H9 (cell line): ENCODE data around the gene LARGE1. TPM values are rescaled to one million over a fixed set of nuclear protein-coding genes. Genes with fewer than 3 reads are reported as not detected.
A peak's percentile ranks its signal among the peaks of the same experiment; 100 is the strongest.

Experiments
- DNase-seq: peaks from one replicate; pipeline ENCODE4 v3.0.0-alpha.2; 2017
- H2AFZ ChIP-seq: one replicate; pipeline ENCODE4 v1.6.1; 2013; ENCODE audit warnings: mild to moderate bottlenecking, low read length, control low read depth, moderate library complexity
- H2AK5ac ChIP-seq: 2 replicates; pipeline ENCODE4 v1.6.1; 2013; ENCODE audit warnings: low read length, control low read depth, mixed read lengths; ENCODE audit not compliant: insufficient read length
- H2BK120ac ChIP-seq: one replicate; pipeline ENCODE4 v1.6.1; 2013; ENCODE audit warnings: low read depth, mild to moderate bottlenecking, low read length, control low read depth, inconsistent platforms; ENCODE audit not compliant: poor library complexity, severe bottlenecking
- H2BK12ac ChIP-seq: 2 replicates; pipeline ENCODE4 v1.6.1; 2013; ENCODE audit warnings: low read length, control low read depth, mixed read lengths, low read depth; ENCODE audit not compliant: insufficient read length
- H2BK15ac ChIP-seq: 2 replicates; pipeline ENCODE4 v1.6.1; 2013; ENCODE audit warnings: low read depth, low read length, control low read depth
- H2BK20ac ChIP-seq: one replicate; pipeline ENCODE4 v1.6.1; 2013; ENCODE audit warnings: low read depth, mild to moderate bottlenecking, low read length, control low read depth, inconsistent platforms; ENCODE audit not compliant: poor library complexity, severe bottlenecking
- H2BK5ac ChIP-seq: 2 replicates; pipeline ENCODE4 v1.6.1; 2013; ENCODE audit warnings: low read length, control low read depth, mixed read lengths; ENCODE audit not compliant: insufficient read length
- H3K14ac ChIP-seq: 2 replicates; pipeline ENCODE4 v1.6.1; 2013; ENCODE audit warnings: low read length, control low read depth; ENCODE audit not compliant: insufficient read depth
- H3K18ac ChIP-seq: 2 replicates; pipeline ENCODE4 v1.6.1; 2013; ENCODE audit warnings: low read depth, mild to moderate bottlenecking, mixed read lengths, low read length, control low read depth; ENCODE audit not compliant: insufficient read length
- H3K23ac ChIP-seq: 2 replicates; pipeline ENCODE4 v1.6.1; 2013; ENCODE audit warnings: low read length, control low read depth, mixed read lengths, low read depth; ENCODE audit not compliant: insufficient read length
- H3K23me2 ChIP-seq: 2 replicates; pipeline ENCODE4 v1.6.1; 2013; ENCODE audit warnings: low read depth, mild to moderate bottlenecking, mixed read lengths, low read length, control low read depth; ENCODE audit not compliant: insufficient read length, poor library complexity, severe bottlenecking
- H3K27ac ChIP-seq: 2 replicates; pipeline ENCODE4 v1.5.1; 2013; ENCODE audit warnings: low read length, control low read depth, mixed read lengths, low read depth; ENCODE audit not compliant: insufficient read length
- H3K27me3 ChIP-seq: 2 replicates; pipeline ENCODE4 v1.6.1; 2013; ENCODE audit warnings: low read length, control low read depth, inconsistent platforms; ENCODE audit not compliant: insufficient read depth
- H3K4ac ChIP-seq: 2 replicates; pipeline ENCODE4 v1.6.1; 2013; ENCODE audit warnings: low read depth, mild to moderate bottlenecking, control low read depth, inconsistent platforms, low read length, moderate library complexity
- H3K4me1 ChIP-seq: 2 replicates; pipeline ENCODE4 v1.6.1; 2013; ENCODE audit warnings: low read length, control low read depth, inconsistent platforms; ENCODE audit not compliant: insufficient read depth
- H3K4me2 ChIP-seq: 2 replicates; pipeline ENCODE4 v1.6.1; 2013; ENCODE audit warnings: low read length, control low read depth, mixed read lengths; ENCODE audit not compliant: insufficient read length, insufficient read depth
- H3K56ac ChIP-seq: 2 replicates; pipeline ENCODE4 v1.6.1; 2013; ENCODE audit warnings: low read depth, mild to moderate bottlenecking, mixed read lengths, low read length, control low read depth; ENCODE audit not compliant: insufficient read length
- H3K79me1 ChIP-seq: 2 replicates; pipeline ENCODE4 v1.6.1; 2013; ENCODE audit warnings: low read depth, mild to moderate bottlenecking, moderate library complexity, low read length, control low read depth, inconsistent platforms; ENCODE audit not compliant: insufficient read depth, poor library complexity, severe bottlenecking
- H3K79me2 ChIP-seq: 2 replicates; pipeline ENCODE4 v1.6.1; 2013; ENCODE audit warnings: low read length, control low read depth, inconsistent platforms; ENCODE audit not compliant: insufficient read depth
- H3K9ac ChIP-seq: 2 replicates; pipeline ENCODE4 v1.6.1; 2013; ENCODE audit warnings: low read length, control low read depth, mixed read lengths; ENCODE audit not compliant: insufficient read length; ENCODE audit errors: extremely low read depth
- H3K9me3 ChIP-seq: one replicate; pipeline ENCODE4 v1.6.1; 2013; ENCODE audit warnings: low read depth, low read length, inconsistent platforms; ENCODE audit not compliant: control insufficient read depth
- H3T11ph ChIP-seq: one replicate; pipeline ENCODE4 v1.6.1; 2013; ENCODE audit warnings: mild to moderate bottlenecking, low read length, control low read depth, inconsistent platforms
- H4K20me1 ChIP-seq: one replicate; pipeline ENCODE4 v1.6.1; 2013; ENCODE audit not compliant: control insufficient read depth, insufficient read length, insufficient read depth
- H4K5ac ChIP-seq: 2 replicates; pipeline ENCODE4 v1.6.1; 2013; ENCODE audit warnings: low read depth, mild to moderate bottlenecking, mixed read lengths, low read length, control low read depth; ENCODE audit not compliant: insufficient read length
- H4K8ac ChIP-seq: replicated peaks from 2 replicates; pipeline ENCODE4 v1.6.1; 2013; ENCODE audit warnings: low read length, control low read depth, mixed read lengths, low read depth; ENCODE audit not compliant: insufficient read length
- H4K91ac ChIP-seq: 2 replicates; pipeline ENCODE4 v1.6.1; 2013; ENCODE audit warnings: low read depth, mild to moderate bottlenecking, moderate library complexity, mixed read lengths, low read length, control low read depth; ENCODE audit not compliant: insufficient read length
- H3K27ac Mint-ChIP-seq, 3 experiments: 2 replicates in 2 of 3; 3 replicates in 1 of 3; pipeline ENCODE4 v1.8.0; 2020 to 2021; ENCODE audit warnings: mixed read lengths in 3 of 3, mild to moderate bottlenecking in 1 of 3, moderate library complexity in 1 of 3
- H3K27me3 Mint-ChIP-seq: 2 replicates; pipeline ENCODE4 v1.8.0; 2021; ENCODE audit warnings: low read depth, mild to moderate bottlenecking, moderate library complexity, mixed read lengths
- H3K36me3 Mint-ChIP-seq, 3 experiments: 2 replicates in 2 of 3; 3 replicates in 1 of 3; pipeline ENCODE4 v1.8.0; 2020 to 2021; ENCODE audit warnings: low read depth in 3 of 3, mixed read lengths in 3 of 3; ENCODE audit not compliant: insufficient read depth in 1 of 3
- H3K4me1 Mint-ChIP-seq, 2 experiments: 2 replicates each; pipeline ENCODE4 v1.8.0; 2020; ENCODE audit warnings: mixed read lengths in 2 of 2
- H3K4me3 Mint-ChIP-seq, 2 experiments: 2 replicates in 1 of 2; 3 replicates in 1 of 2; pipeline ENCODE4 v1.8.0; 2020 to 2021; ENCODE audit warnings: mild to moderate bottlenecking in 2 of 2, mixed read lengths in 2 of 2, moderate library complexity in 1 of 2
- H3K9me3 Mint-ChIP-seq, 2 experiments: 2 replicates in 1 of 2; 3 replicates in 1 of 2; pipeline ENCODE4 v1.8.0; 2020; ENCODE audit warnings: mild to moderate bottlenecking in 2 of 2, mixed read lengths in 2 of 2, moderate library complexity in 1 of 2
- CTCF ChIP-seq: fragments of 200-600 bp; sonication (generic); conservative IDR thresholded peaks from 3 replicates; pipeline ENCODE4 v1.8.0; 2021; ENCODE audit warnings: antibody characterized with exemption, mild to moderate bottlenecking
- WGBS: extraction: QIAGEN DNeasy Blood & Tissue Kit; methylation state at CpG from one replicate; pipeline ENCODE4 v1.1.7; 2013; ENCODE audit warnings: missing lambda C conversion rate, low lambda C conversion rate, mixed read lengths; ENCODE audit not compliant: insufficient read length; ENCODE audit errors: extremely low coverage; 5-methylcytosine and 5-hydroxymethylcytosine counted together
- total RNA-seq: library from RNA; stranded (reverse); gene quantifications from 2 replicates; pipeline ENCODE4 v1.2.1, GENCODE V29; 2021

Gene LARGE1
- total RNA-seq, 1 experiment from 2014 or later: 43.5 TPM

DNA sequence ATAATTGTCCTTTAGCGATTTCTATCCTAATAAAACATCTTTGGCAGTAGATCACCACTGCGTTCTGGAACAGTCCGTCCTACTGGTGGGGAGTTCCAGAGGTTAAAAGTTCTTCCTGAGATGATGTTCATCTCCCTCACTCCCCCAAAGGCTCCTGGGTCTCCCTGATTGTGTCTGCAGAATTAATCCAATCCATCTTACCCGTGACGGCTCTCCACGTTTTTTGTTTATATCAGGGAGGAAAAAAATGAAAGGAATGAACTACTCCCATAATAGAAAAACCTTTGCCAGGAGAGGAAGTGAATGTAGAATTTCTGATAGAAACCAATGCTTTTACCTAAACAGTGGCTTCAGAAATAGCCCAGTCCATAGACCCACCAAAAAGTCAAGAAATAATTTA is 81.6 kb downstream of the LARGE1 start:
- Histone ChIP-seq H2BK15ac (no peak overlapping the region), H2AK5ac (no peak overlapping the region), H2BK12ac (no peak overlapping the region), H3K23ac (no peak overlapping the region), H3K9me3 (no peaks in the 10 kb centered on the region), H3K14ac (no peak overlapping the region), H3K4me2 (no peak overlapping the region), H3K56ac (no peak overlapping the region), H3K79me2 (peaks cover 40% of the 10 kb centered on the region), H2BK120ac (no peak overlapping the region), H3K27me3 (no peaks in the 10 kb centered on the region), H3K79me1 (peaks cover 7% of the 10 kb centered on the region), H3T11ph (no peak overlapping the region), H4K91ac (no peak overlapping the region), H3K27ac (no peak overlapping the region), H2AFZ (no peak overlapping the region), H3K18ac (no peak overlapping the region), H4K5ac (no peak overlapping the region), H3K9ac (no peak overlapping the region), H3K4ac (no peak overlapping the region), H3K4me1 (peaks cover 41% of the 10 kb centered on the region), H4K20me1 (no peaks in the 10 kb centered on the region), H2BK20ac (no peak overlapping the region), H4K8ac (no peak overlapping the region), H2BK5ac (no peak overlapping the region), H3K23me2 (no peaks in the 10 kb centered on the region)
- no CpG with 5 or more reads among the region's 6 CpGs for WGBS
- Mint-ChIP-seq H3K9me3 (no peaks in the 10 kb centered on the region), H3K4me3 (no peak overlapping the region), H3K27ac (peak overlapping the region in 1 of 3 experiments; percentile 8; a peak in 2 of 7 replicates), H3K36me3 (no peaks in the 10 kb centered on the region), H3K4me1 (peaks cover 81% of the 10 kb centered on the region in 2 experiments), H3K27me3 (no peaks in the 10 kb centered on the region)
- DNase-seq: no peak
- TF ChIP-seq CTCF: no peak
